ENCODE measurements around the gene NFX1.
"Not testable (repeated sequence)": the region's sequence is repeated elsewhere in the genome, so short reads cannot be mapped to it uniquely, and the experiment has no call there.

The NFX1 gene

GRCh38 chr9:33355933-33356332 lies 65.6 kb downstream of the NFX1 start:
- H3K9me2 ChIP-seq (replicated peaks; ENCODE audit: low read depth, low read length), result no peaks in the 10 kb centered on the region
- H3K36me3 ChIP-seq (ENCODE audit: insufficient read depth, low read length), result no peaks in the 10 kb centered on the region
- no peaks in the 10 kb centered on the region for H3K4me1 ChIP-seq (ENCODE audit: insufficient read depth, low read length, poor library complexity, severe bottlenecking)
- H3K9me3 ChIP-seq (ENCODE audit: insufficient read depth, low read depth, low read length), result no peaks in the 10 kb centered on the region
- H3K4me2 ChIP-seq (ENCODE audit: low read depth, low read length, poor library complexity, severe bottlenecking), result no peak overlapping the region
- no peaks in the 10 kb centered on the region for H3F3A ChIP-seq (ENCODE audit: low read depth)
- no peak overlapping the region for H3K4me3 ChIP-seq (ENCODE audit: low read length, poor library complexity, severe bottlenecking)
- TF ChIP-seq EZH2phosphoT487 (IDR thresholded peaks at IDR 0.05; ENCODE audit: borderline replicate concordance) (no peak), CTCF (conservative IDR thresholded peaks at IDR 0.05; ENCODE audit: low read length) (no peak)
- no peaks in the 10 kb centered on the region for H4K20me1 ChIP-seq (ENCODE audit: insufficient read depth, low read length, poor library complexity, severe bottlenecking)
- H2AFZ ChIP-seq (ENCODE audit: low read length), result no peak overlapping the region
- H3K79me2 ChIP-seq (ENCODE audit: insufficient read depth, low read length), result no peaks in the 10 kb centered on the region
- H3K27me3 ChIP-seq (ENCODE audit: insufficient read depth, low read length, poor library complexity, severe bottlenecking), result no peaks in the 10 kb centered on the region
- no peak overlapping the region for H3K9ac ChIP-seq (ENCODE audit: low read depth, low read length, poor library complexity, severe bottlenecking)

- not testable (repeated sequence) for H3F3A ChIP-seq (ENCODE audit: low read depth); H4K20me1 ChIP-seq (ENCODE audit: insufficient read depth, low read length, poor library complexity, severe bottlenecking); H3K27me3 ChIP-seq (ENCODE audit: insufficient read depth, low read length, poor library complexity, severe bottlenecking); H3K4me1 ChIP-seq (ENCODE audit: insufficient read depth, low read length, poor library complexity, severe bottlenecking); H3K9me3 ChIP-seq (ENCODE audit: insufficient read depth, low read depth, low read length); H3K79me2 ChIP-seq (ENCODE audit: insufficient read depth, low read length); H3K4me2 ChIP-seq (ENCODE audit: low read depth, low read length, poor library complexity, severe bottlenecking); H2AFZ ChIP-seq (ENCODE audit: low read length); H3K9ac ChIP-seq (ENCODE audit: low read depth, low read length, poor library complexity, severe bottlenecking); H3K4me3 ChIP-seq (ENCODE audit: low read length, poor library complexity, severe bottlenecking); H3K9me2 ChIP-seq (replicated peaks; ENCODE audit: low read depth, low read length); H3K36me3 ChIP-seq (ENCODE audit: insufficient read depth, low read length)
Observed at GRCh38 chr9:33358641-33359040, 68.3 kb downstream of the NFX1 start.

GRCh38 chr9:33364127-33364526 lies 73.8 kb downstream of the NFX1 start:
- Histone ChIP-seq H4K20me1 (ENCODE audit: insufficient read depth, low read length, poor library complexity, severe bottlenecking) (no peaks in the 10 kb centered on the region), H3K4me1 (ENCODE audit: insufficient read depth, low read length, poor library complexity, severe bottlenecking) (no peaks in the 10 kb centered on the region), H3K27me3 (ENCODE audit: insufficient read depth, low read length, poor library complexity, severe bottlenecking) (no peaks in the 10 kb centered on the region), H3K9me2 (replicated peaks; ENCODE audit: low read depth, low read length) (no peaks in the 10 kb centered on the region), H3K9ac (ENCODE audit: low read depth, low read length, poor library complexity, severe bottlenecking) (no peak overlapping the region), H3K4me2 (ENCODE audit: low read depth, low read length, poor library complexity, severe bottlenecking) (no peak overlapping the region), H2AFZ (ENCODE audit: low read length) (no peak overlapping the region), H3K4me3 (ENCODE audit: low read length, poor library complexity, severe bottlenecking) (no peak overlapping the region), H3K9me3 (ENCODE audit: insufficient read depth, low read depth, low read length) (no peaks in the 10 kb centered on the region), H3F3A (ENCODE audit: low read depth) (no peaks in the 10 kb centered on the region), H3K79me2 (ENCODE audit: insufficient read depth, low read length) (no peaks in the 10 kb centered on the region), H3K36me3 (ENCODE audit: insufficient read depth, low read length) (peaks cover 41% of the 10 kb centered on the region; the same call in 1 of the 2 replicates)
- TF ChIP-seq CTCF (conservative IDR thresholded peaks at IDR 0.05; ENCODE audit: low read length) (no peak), EZH2phosphoT487 (IDR thresholded peaks at IDR 0.05; ENCODE audit: borderline replicate concordance) (no peak)

- not testable (repeated sequence) for H3K9me2 ChIP-seq (replicated peaks; ENCODE audit: low read depth, low read length); H3K4me2 ChIP-seq (ENCODE audit: low read depth, low read length, poor library complexity, severe bottlenecking); H3K79me2 ChIP-seq (ENCODE audit: insufficient read depth, low read length); H3K9ac ChIP-seq (ENCODE audit: low read depth, low read length, poor library complexity, severe bottlenecking); H3K4me1 ChIP-seq (ENCODE audit: insufficient read depth, low read length, poor library complexity, severe bottlenecking); H3K27me3 ChIP-seq (ENCODE audit: insufficient read depth, low read length, poor library complexity, severe bottlenecking); H3K9me3 ChIP-seq (ENCODE audit: insufficient read depth, low read depth, low read length); H2AFZ ChIP-seq (ENCODE audit: low read length); H4K20me1 ChIP-seq (ENCODE audit: insufficient read depth, low read length, poor library complexity, severe bottlenecking); H3F3A ChIP-seq (ENCODE audit: low read depth); H3K4me3 ChIP-seq (ENCODE audit: low read length, poor library complexity, severe bottlenecking)
- peaks cover 47% of the 10 kb centered on the region; the same call in 1 of the 2 replicates for H3K36me3 ChIP-seq (ENCODE audit: insufficient read depth, low read length)
Observed at GRCh38 chr9:33364814-33365213, 74.5 kb downstream of the NFX1 start.
